HEK293 (cell line): ENCODE results near the gene IRF7.
"Not testable (repeated sequence)": the region's sequence is repeated elsewhere in the genome, so short reads cannot be mapped to it uniquely, and the experiment has no call there.

Experiments used
- CTCF ChIA-PET: fragments of 350-600 bp; formaldehyde crosslinking; extraction: SDS; loops from one replicate; lab custom pipeline; 2021; ENCODE audit warnings: antibody characterized with exemption; lab: Yijun Ruan, JAX
- POLR2A ChIA-PET: fragments of 300-600 bp; formaldehyde crosslinking; extraction: SDS; loops from one replicate; lab custom pipeline; 2020; ENCODE audit warnings: antibody characterized with exemption, inconsistent platforms; lab: Yijun Ruan, JAX
- H3K27ac ChIP-seq: fragments of 200-500 bp; sonication (Bioruptor generic); 2 replicates; pipeline ENCODE4 v1.5.1; 2014; ENCODE audit warnings: low read depth, low read length, control low read depth, inconsistent platforms; ENCODE audit errors: extremely low read depth
- H3K36me3 ChIP-seq, 2 experiments: fragments of 200-500 bp in 1 of 2; sonication (Bioruptor generic) in 1 of 2; 1 replicate in 1 of 2; 2 replicates in 1 of 2; pipeline ENCODE4 v1.5.1; 2014 to 2017; ENCODE audit warnings: inconsistent platforms in 2 of 2, low read length in 2 of 2; ENCODE audit not compliant: control insufficient read depth in 2 of 2, insufficient read depth in 1 of 2
- H3K4me1 ChIP-seq: fragments of 200-500 bp; sonication (Bioruptor generic); 2 replicates; pipeline ENCODE4 v1.5.1; 2014; ENCODE audit warnings: mild to moderate bottlenecking, low read length, inconsistent platforms; ENCODE audit not compliant: control insufficient read depth, insufficient read depth
- H3K4me3 ChIP-seq: 2 replicates; pipeline ENCODE4 v1.5.1; 2011; ENCODE audit warnings: low read depth, mild to moderate bottlenecking, control low read depth, low read length, moderate library complexity
- H3K9me3 ChIP-seq: fragments of 200-500 bp; sonication (Bioruptor generic); 2 replicates; pipeline ENCODE4 v1.5.1; 2014; ENCODE audit warnings: low read depth, low read length, inconsistent platforms; ENCODE audit not compliant: control insufficient read depth, insufficient read depth
- BCL6B ChIP-seq: fragments of 450-650 bp; formaldehyde crosslinking; IDR thresholded peaks from 2 replicates; pipeline ENCODE4 v1.5.1; 2017; ENCODE audit warnings: missing biosample characterization, missing genetic modification characterization
- GLI4 ChIP-seq: fragments of 450-650 bp; formaldehyde crosslinking; IDR thresholded peaks from 2 replicates; pipeline ENCODE4 v1.5.1; 2016; ENCODE audit warnings: missing biosample characterization, missing genetic modification characterization
- GLIS1 ChIP-seq: fragments of 450-650 bp; formaldehyde crosslinking; IDR thresholded peaks from 2 replicates; pipeline ENCODE4 v1.5.1; 2016; ENCODE audit warnings: missing biosample characterization, missing genetic modification characterization
- PRDM6 ChIP-seq: fragments of 450-650 bp; formaldehyde crosslinking; IDR thresholded peaks from 2 replicates; pipeline ENCODE4 v1.5.1; 2017; ENCODE audit warnings: missing biosample characterization, missing genetic modification characterization
- RBAK ChIP-seq: fragments of 450-650 bp; formaldehyde crosslinking; IDR thresholded peaks from 2 replicates; pipeline ENCODE4 v1.5.1; 2016; ENCODE audit warnings: missing biosample characterization, missing genetic modification characterization
- SP3 ChIP-seq: fragments of 450-650 bp; formaldehyde crosslinking; IDR thresholded peaks from 2 replicates; pipeline ENCODE4 v1.5.1; 2016; ENCODE audit warnings: missing biosample characterization, missing genetic modification characterization
- ZBTB11 ChIP-seq: fragments of 450-650 bp; formaldehyde crosslinking; conservative IDR thresholded peaks from 2 replicates; pipeline ENCODE4 v1.5.1; 2016; ENCODE audit warnings: low read depth, missing biosample characterization, missing genetic modification characterization
- ZNF133 ChIP-seq: fragments of 450-650 bp; formaldehyde crosslinking; IDR thresholded peaks from 2 replicates; pipeline ENCODE4 v1.5.1; 2016; ENCODE audit warnings: missing biosample characterization, missing genetic modification characterization
- ZNF16 ChIP-seq: fragments of 450-650 bp; formaldehyde crosslinking; IDR thresholded peaks from 2 replicates; pipeline ENCODE4 v1.5.1; 2016; ENCODE audit warnings: low read depth, missing biosample characterization, missing genetic modification characterization
- ZNF184 ChIP-seq: fragments of 450-650 bp; IDR thresholded peaks from 2 replicates; pipeline ENCODE4 v1.5.1; 2018; ENCODE audit warnings: missing biosample characterization, mild to moderate bottlenecking, missing genetic modification characterization
- ZNF221 ChIP-seq: fragments of 450-650 bp; formaldehyde crosslinking; IDR thresholded peaks from 2 replicates; pipeline ENCODE4 v1.5.1; 2017; ENCODE audit warnings: missing biosample characterization, missing genetic modification characterization, borderline replicate concordance
- ZNF404 ChIP-seq: fragments of 450-650 bp; formaldehyde crosslinking; IDR thresholded peaks from 2 replicates; pipeline ENCODE4 v1.5.1; 2017; ENCODE audit warnings: missing biosample characterization, missing genetic modification characterization
- ZNF549 ChIP-seq: fragments of 450-650 bp; IDR thresholded peaks from 2 replicates; pipeline ENCODE4 v1.5.1; 2018; ENCODE audit warnings: missing biosample characterization, missing genetic modification characterization, mild to moderate bottlenecking, inconsistent platforms, moderate library complexity
- ZNF610 ChIP-seq: fragments of 450-650 bp; formaldehyde crosslinking; IDR thresholded peaks from 2 replicates; pipeline ENCODE4 v1.5.1; 2016; ENCODE audit warnings: missing biosample characterization, missing genetic modification characterization, borderline replicate concordance
- ZNF785 ChIP-seq: fragments of 450-650 bp; formaldehyde crosslinking; IDR thresholded peaks from 2 replicates; pipeline ENCODE4 v1.5.1; 2016; ENCODE audit warnings: missing biosample characterization, missing genetic modification characterization
- ZSCAN18 ChIP-seq: fragments of 450-650 bp; formaldehyde crosslinking; IDR thresholded peaks from 2 replicates; pipeline ENCODE4 v1.5.1; 2016; ENCODE audit warnings: missing biosample characterization, missing genetic modification characterization

Gene IRF7

GRCh38 chr11:656866-657265 lies 41.1 kb upstream of the IRF7 start:
- Histone ChIP-seq H3K36me3 (peaks cover 4 to 92% of the 10 kb centered on the region in 2 experiments; a peak in 2 of 3 replicates), H3K4me3 (no peak overlapping the region), H3K4me1 (no peaks in the 10 kb centered on the region), H3K27ac (no peak overlapping the region), H3K9me3 (no peaks in the 10 kb centered on the region)
- POLR2A ChIA-PET: no interaction called here
- CTCF ChIA-PET: no interaction called here
- TF ChIP-seq BCL6B (tag by site-specific recombination) (no peak), ZNF221 (tag by site-specific recombination) (no peak), ZNF404 (no peak), RBAK (tag by site-specific recombination) (no peak), ZNF785 (no peak)

GRCh38 chr11:656426-656825 lies 40.7 kb upstream of the IRF7 start:
- Histone ChIP-seq H3K27ac (no peak overlapping the region), H3K9me3 (no peaks in the 10 kb centered on the region), H3K4me3 (no peak overlapping the region), H3K4me1 (no peaks in the 10 kb centered on the region), H3K36me3 (peaks cover 8 to 92% of the 10 kb centered on the region in 2 experiments; a peak in 2 of 3 replicates)
- POLR2A ChIA-PET: no interaction called here
- TF ChIP-seq ZNF16 (tag by site-specific recombination): no peak
- no peak for TF ChIP-seq SP3 (tag by site-specific recombination)
- no peak for TF ChIP-seq ZNF184 (tag by site-specific recombination)
- TF ChIP-seq ZNF785: no peak
- no peak for TF ChIP-seq ZNF610 (tag by site-specific recombination)
- CTCF ChIA-PET: no interaction called here

- H3K4me1 ChIP-seq: no peaks in the 10 kb centered on the region
- peaks cover 13 to 90% of the 10 kb centered on the region in 2 experiments; a peak in 2 of 3 replicates for H3K36me3 ChIP-seq
- ChIA-PET CTCF (interaction anchor here (0.6 to 1.2 kb wide), 3 partner anchors 36 to 108 kb away, joined by 3 to 5 read pairs (median 4); no protein-coding TSS in a partner anchor), POLR2A (no interaction called here)
- TF ChIP-seq GLI4 (tag by site-specific recombination) (no peak), ZNF221 (tag by site-specific recombination) (no peak), ZNF549 (tag by site-specific recombination) (no peak), GLIS1 (tag by site-specific recombination) (no peak), PRDM6 (tag by site-specific recombination) (no peak), ZNF133 (tag by site-specific recombination) (no peak), ZSCAN18 (no peak), ZBTB11 (tag by site-specific recombination) (no peak)
- no peak overlapping the region for H3K27ac ChIP-seq
- no peak overlapping the region for H3K4me3 ChIP-seq
- no peaks in the 10 kb centered on the region for H3K9me3 ChIP-seq
These were observed 39.4 kb upstream of the IRF7 start for GRCh38 chr11:655036-655726.

- POLR2A ChIA-PET, H3K9me3 ChIP-seq, H3K27ac ChIP-seq, CTCF ChIA-PET, H3K4me1 ChIP-seq, H3K4me3 ChIP-seq: not testable (repeated sequence)
- H3K36me3 ChIP-seq: peaks cover 20 to 90% of the 10 kb centered on the region in 2 experiments; a peak in 2 of 3 replicates
These were observed 38.7 kb upstream of the IRF7 start for GRCh38 chr11:654444-654843.
